AG04450 (cell line): ENCODE measurements around the gene NPHP4. TPM values are rescaled to one million over a fixed set of nuclear protein-coding genes. Genes with fewer than 3 reads are reported as not detected.

Experiments used
- CTCF ChIA-PET: fragments of 300-600, 350-600 bp; formaldehyde crosslinking; extraction: SDS; loops from one replicate; lab custom pipeline; 2022; ENCODE audit warnings: antibody characterized with exemption, inconsistent platforms; lab: Charles Lee
- POLR2A ChIA-PET: fragments of 350-600 bp; formaldehyde crosslinking; extraction: SDS; loops from one replicate; lab custom pipeline; 2021; ENCODE audit warnings: antibody characterized with exemption, inconsistent platforms; lab: Yijun Ruan, JAX
- DNase-seq: peaks from one replicate; pipeline ENCODE4 v3.0.0-alpha.2; 2011; ENCODE audit warnings: low read depth, low spot score
- H3K27ac ChIP-seq: one replicate; pipeline ENCODE4 v1.5.1; 2012; ENCODE audit warnings: low read depth, low read length, control low read depth
- H3K27me3 ChIP-seq: one replicate; pipeline ENCODE4 v1.6.0; 2012; ENCODE audit warnings: low read length; ENCODE audit not compliant: control insufficient read depth, insufficient read depth
- H3K4me3 ChIP-seq: 2 replicates; pipeline ENCODE4 v1.5.1; 2011; ENCODE audit warnings: mild to moderate bottlenecking, low read depth, low read length, control low read depth
- H3K9me3 ChIP-seq: 2 replicates; pipeline ENCODE4 v1.5.1; 2012; ENCODE audit warnings: low read length; ENCODE audit not compliant: control insufficient read depth, insufficient read depth
- CTCF ChIP-seq: IDR thresholded peaks from 2 replicates; pipeline ENCODE4 v1.5.1; 2011; ENCODE audit warnings: low read depth, low read length, control low read depth, inconsistent platforms
- polyA plus RNA-seq: library from polyadenylated mRNA; depleted of rRNA; stranded (reverse); fragments of >200 nt; gene quantifications from 2 replicates; pipeline ENCODE4 v1.2.3, GENCODE V29; 2011

Gene NPHP4
- polyA plus RNA-seq, 1 experiment = 1.6 TPM

DNA sequence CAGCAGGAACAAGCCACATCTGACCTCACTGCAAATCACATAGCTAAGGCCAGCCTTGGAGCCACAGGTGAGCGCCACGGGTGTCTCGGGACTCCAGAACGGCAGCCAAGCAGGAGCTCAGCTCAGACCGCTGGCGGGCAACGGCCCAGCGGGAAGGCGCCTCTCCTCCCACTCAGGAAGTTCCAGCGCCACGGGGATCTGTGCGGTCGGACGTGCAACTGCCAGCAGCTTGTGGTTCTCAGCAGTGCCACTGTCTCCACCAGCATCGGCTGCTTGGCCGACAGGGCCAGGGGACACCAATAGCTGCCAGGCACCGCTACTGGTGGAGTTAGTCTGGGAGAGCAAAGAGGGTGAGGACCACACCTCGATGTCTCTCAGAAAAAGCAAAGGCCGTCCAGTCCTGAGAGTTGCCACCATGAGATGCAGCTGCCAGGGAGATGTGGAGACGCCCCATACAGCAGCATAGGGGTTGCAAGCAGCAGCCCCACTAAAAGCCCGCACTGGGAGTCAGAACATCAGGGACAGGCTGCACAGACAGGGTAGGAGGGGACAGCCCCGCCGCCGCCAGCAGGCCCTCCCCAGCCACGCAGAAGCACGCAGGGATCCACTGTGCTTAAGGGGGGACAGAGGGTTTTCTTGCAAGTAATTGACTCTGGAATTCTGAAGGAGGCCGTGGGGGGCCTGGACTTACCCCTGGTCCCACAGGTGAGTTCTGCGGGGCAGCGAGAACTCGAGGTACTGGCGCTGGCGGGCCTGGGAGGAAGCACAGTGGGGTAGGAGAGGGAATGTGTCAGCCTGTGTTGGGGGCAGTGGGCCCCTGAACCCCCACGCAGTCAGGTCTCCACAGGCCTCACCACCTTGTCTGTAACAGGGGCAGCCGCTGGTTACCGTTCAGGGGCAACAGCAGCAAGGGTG lies 83.5 kb downstream of the NPHP4 start:
- Histone ChIP-seq H3K27me3 (no peaks in the 10 kb centered on the region), H3K4me3 (no peak overlapping the region), H3K27ac (no peak overlapping the region), H3K9me3 (no peaks in the 10 kb centered on the region)
- CTCF ChIA-PET = no interaction called here
- no peak for DNase-seq
- TF ChIP-seq CTCF = no peak
- POLR2A ChIA-PET = no interaction called here

GRCh38 chr1:5907966-5908365 lies 84.3 kb downstream of the NPHP4 start:
- no peak for TF ChIP-seq CTCF
- POLR2A ChIA-PET = no interaction called here
- no peak overlapping the region for H3K27ac ChIP-seq
- DNase-seq = no peak
- CTCF ChIA-PET = no interaction called here
- no peaks in the 10 kb centered on the region for H3K9me3 ChIP-seq
- H3K27me3 ChIP-seq = no peaks in the 10 kb centered on the region
- H3K4me3 ChIP-seq = no peak overlapping the region

GRCh38 chr1:5907386-5907785 lies 84.8 kb downstream of the NPHP4 start:
- no peak for DNase-seq
- Histone ChIP-seq H3K27me3 (no peaks in the 10 kb centered on the region), H3K4me3 (no peak overlapping the region), H3K9me3 (no peaks in the 10 kb centered on the region), H3K27ac (no peak overlapping the region)
- TF ChIP-seq CTCF = no peak
- ChIA-PET CTCF (interaction anchor here (1.7 kb wide), 1 partner anchor 8 kb away, joined by 6 read pairs; no protein-coding TSS in a partner anchor), POLR2A (no interaction called here)

DNA sequence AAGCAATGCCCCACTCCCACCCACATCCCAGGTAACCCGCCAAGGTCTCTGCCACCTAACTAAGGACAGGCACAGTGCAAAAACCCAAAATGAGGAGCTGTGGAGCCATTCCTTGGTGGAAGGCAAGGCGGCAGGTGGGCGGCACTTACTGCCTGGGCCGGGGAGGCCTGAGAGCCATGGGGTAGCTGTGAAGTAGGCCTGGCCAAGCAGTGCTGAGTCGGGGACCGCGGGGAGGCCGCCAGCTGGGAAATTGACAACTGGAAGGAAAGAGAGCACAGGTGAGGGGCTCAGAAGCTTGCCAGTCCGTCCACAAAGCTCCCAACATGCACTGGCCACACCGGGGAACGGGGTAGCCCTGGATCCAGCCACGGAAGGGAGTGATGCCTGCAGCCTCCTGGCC lies 85.3 kb downstream of the NPHP4 start:
- CTCF ChIA-PET = interaction anchor here (1.7 kb wide), 1 partner anchor 9 kb away, joined by 6 read pairs; no protein-coding TSS in a partner anchor
- Histone ChIP-seq H3K27me3 (no peaks in the 10 kb centered on the region), H3K9me3 (no peaks in the 10 kb centered on the region), H3K27ac (no peak overlapping the region), H3K4me3 (no peak overlapping the region)
- POLR2A ChIA-PET = no interaction called here
- no peak for DNase-seq
- no peak for TF ChIP-seq CTCF

DNA sequence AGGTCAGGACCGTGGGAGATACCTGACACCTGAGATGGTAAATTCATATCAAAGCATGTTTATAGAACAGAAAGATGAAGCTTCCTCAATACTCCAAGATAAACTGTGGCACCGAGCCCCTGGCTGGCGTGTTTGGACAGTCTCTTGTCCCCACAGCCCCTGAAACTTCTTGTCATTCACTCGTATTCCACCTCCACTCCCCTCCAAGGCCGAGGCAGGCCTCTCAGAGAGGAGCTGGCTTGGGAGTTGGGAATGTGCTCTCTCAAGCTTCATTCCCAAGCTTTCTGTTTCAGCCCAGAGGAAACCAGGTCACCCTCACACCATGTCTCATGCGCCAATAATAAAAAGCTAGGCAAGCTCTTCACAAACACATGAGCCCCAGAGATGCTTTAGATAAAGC lies 86.1 kb downstream of the NPHP4 start:
- CTCF ChIA-PET = interaction anchor here (1.0 to 1.7 kb wide), 2 partner anchors 9 to 11 kb away, joined by 3 to 6 read pairs; no protein-coding TSS in a partner anchor
- POLR2A ChIA-PET = no interaction called here

More for the DNA sequence above, 86.1 kb downstream of the NPHP4 start:
- TF ChIP-seq CTCF = no peak
- H3K9me3 ChIP-seq = no peaks in the 10 kb centered on the region
- H3K4me3 ChIP-seq = no peak overlapping the region
- H3K27me3 ChIP-seq = no peaks in the 10 kb centered on the region
- no peak overlapping the region for H3K27ac ChIP-seq
- DNase-seq = no peak
